Activated CD4-positive, alpha-beta T cell treated with anti-CD3 and anti-CD28 coated beads for 36 hours (primary cell): ENCODE measurements around the gene SEC23A. TPM values are rescaled to one million over a fixed set of nuclear protein-coding genes. Genes with fewer than 3 reads are reported as not detected.
"Not testable (repeated sequence)": the region's sequence is repeated elsewhere in the genome, so short reads cannot be mapped to it uniquely, and the experiment has no call there.

Source experiments
- ATAC-seq: fragments of 200-7000 bp; cut with Tn5 transposase; one replicate; pipeline ENCODE4 v1.10.0; 2021; ENCODE audit warnings: mild to moderate bottlenecking, moderate library complexity
- CTCF ChIA-PET: fragments of 350-600 bp; sonication (Branson Sonifier 250); formaldehyde crosslinking; loops from one replicate; lab custom pipeline; 2021; ENCODE audit warnings: antibody characterized with exemption; lab: Charles Lee
- POLR2A ChIA-PET: fragments of 350-600 bp; sonication (Branson Sonifier 250); formaldehyde crosslinking; loops from one replicate; lab custom pipeline; 2021; ENCODE audit warnings: antibody characterized with exemption, inconsistent platforms; lab: Charles Lee
- DNase-seq: peaks from one replicate; pipeline ENCODE4 v3.0.0-alpha.2; 2020
- H3K27ac Mint-ChIP-seq: one replicate; pipeline ENCODE4 v1.8.0; 2021; ENCODE audit warnings: mixed read lengths
- H3K27me3 Mint-ChIP-seq: one replicate; pipeline ENCODE4 v1.8.0; 2021; ENCODE audit warnings: mixed read lengths
- H3K36me3 Mint-ChIP-seq: one replicate; pipeline ENCODE4 v1.8.0; 2021; ENCODE audit warnings: low read depth, mixed read lengths
- H3K4me1 Mint-ChIP-seq: one replicate; pipeline ENCODE4 v1.8.0; 2021; ENCODE audit warnings: mixed read lengths
- H3K4me3 Mint-ChIP-seq: one replicate; pipeline ENCODE4 v1.8.0; 2021; ENCODE audit warnings: mild to moderate bottlenecking, moderate library complexity, mixed read lengths
- H3K9me3 Mint-ChIP-seq: one replicate; pipeline ENCODE4 v1.8.0; 2021; ENCODE audit warnings: low read depth, mixed read lengths
- intact Hi-C, 2 experiments: fragments of 100-400 bp; cut with DNase I in 1 of 2; cut with micrococcal nuclease in 1 of 2; formaldehyde crosslinking; loops; one replicate each; pipeline versions ENCODE4 v1.14.2 to v1.15.1; 2022 to 2024; cut with DNase I, micrococcal nuclease
- total RNA-seq, 2 experiments: library from RNA; stranded (reverse); gene quantifications; one replicate each; pipeline ENCODE4 v1.2.3, GENCODE V29; 2021

Gene SEC23A
- total RNA-seq, 2 experiments from 2014 or later: 49.6 to 72.8 TPM

DNA sequence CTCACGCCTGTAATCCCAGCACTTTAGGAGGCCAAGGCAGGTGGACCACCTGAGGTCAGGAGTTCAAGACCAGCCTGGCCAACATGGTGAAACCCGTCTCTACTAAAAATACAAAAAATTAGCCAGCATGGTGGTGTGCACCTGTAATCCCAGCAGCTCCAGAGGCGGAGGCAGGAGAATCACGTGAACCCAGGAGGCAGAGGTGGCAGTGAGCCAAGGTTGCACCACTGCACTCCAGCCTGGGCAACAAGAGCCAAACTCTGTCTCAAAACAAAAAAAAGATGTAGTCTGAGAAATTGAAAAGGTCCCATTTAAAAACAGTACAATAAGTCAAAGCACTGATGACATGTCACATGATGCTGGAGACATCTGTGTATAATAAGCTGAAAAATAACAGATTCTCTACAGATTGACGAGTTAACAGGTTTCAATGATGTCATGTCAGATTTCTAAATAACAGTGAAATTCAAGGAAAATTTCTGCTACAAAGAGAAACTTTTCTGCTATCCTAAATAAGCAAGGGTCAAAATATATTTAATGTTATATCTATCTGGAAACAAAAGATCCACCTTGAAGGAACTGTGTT, 50.1 kb downstream of the SEC23A start:
- H3K4me3 Mint-ChIP-seq, H3K9me3 Mint-ChIP-seq, DNase-seq, H3K27ac Mint-ChIP-seq, H3K27me3 Mint-ChIP-seq, H3K4me1 Mint-ChIP-seq, ATAC-seq, CTCF ChIA-PET, POLR2A ChIA-PET, intact Hi-C loops: not testable (repeated sequence)
- H3K36me3 Mint-ChIP-seq: peaks cover 68% of the 10 kb centered on the region

DNA sequence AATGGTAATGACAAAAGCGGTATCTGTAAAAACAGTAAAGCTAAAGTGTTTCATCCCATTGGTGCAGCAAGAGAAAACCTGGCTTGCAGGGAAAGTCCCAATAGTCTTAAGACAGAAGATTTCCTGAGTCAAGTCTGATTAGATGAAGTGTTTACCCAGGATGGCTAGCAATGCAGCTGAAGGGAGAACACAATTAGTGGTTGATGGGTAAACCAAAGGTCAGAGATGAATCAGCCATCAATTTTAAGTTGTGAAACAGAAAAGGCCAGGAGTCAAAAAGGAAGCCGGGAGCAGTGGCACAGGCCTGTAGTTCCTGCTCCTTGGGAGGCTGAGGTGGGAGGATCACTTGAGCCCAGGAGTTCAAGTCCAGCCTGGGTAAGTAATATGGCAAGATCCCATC, 52.6 kb downstream of the SEC23A start:
- intact Hi-C loops: no loop called here

DNA sequence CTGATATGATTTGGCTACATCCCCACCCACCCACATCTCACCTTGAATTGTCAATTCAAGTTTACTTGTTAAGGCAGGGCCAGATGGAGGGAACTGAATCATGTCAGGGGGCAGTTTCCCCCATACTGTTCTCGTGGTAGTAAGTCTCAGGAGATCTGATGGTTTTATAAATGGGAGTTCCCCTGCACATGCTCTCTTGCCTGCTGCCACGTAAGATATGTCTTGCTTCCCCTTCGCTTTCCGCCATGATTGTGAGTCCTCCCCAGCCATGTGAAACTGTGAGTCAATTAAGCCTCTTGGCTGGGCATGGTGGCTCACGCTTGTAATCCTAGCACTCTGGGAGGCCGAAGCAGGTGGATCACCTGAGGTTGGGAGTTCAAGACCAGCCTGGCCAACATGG, 57.1 kb downstream of the SEC23A start:
- POLR2A ChIA-PET, H3K27me3 Mint-ChIP-seq, H3K4me3 Mint-ChIP-seq, H3K27ac Mint-ChIP-seq, intact Hi-C loops, H3K9me3 Mint-ChIP-seq, H3K4me1 Mint-ChIP-seq: not testable (repeated sequence)
- H3K36me3 Mint-ChIP-seq: peaks cover 55% of the 10 kb centered on the region
- CTCF ChIA-PET: interaction anchor here (0.6 kb wide), 1 partner anchor 371 kb away, joined by 3 read pairs; no protein-coding TSS in a partner anchor
- ATAC-seq: peak; percentile 36
- peak; percentile 12 for DNase-seq

More for the DNA sequence above, 52.6 kb downstream of the SEC23A start:
- CTCF ChIA-PET: interaction anchor here (0.6 kb wide), 1 partner anchor 15 kb away, joined by 3 read pairs; no protein-coding TSS in a partner anchor
- Mint-ChIP-seq H3K27me3 (no peaks in the 10 kb centered on the region), H3K4me1 (peaks cover 6% of the 10 kb centered on the region), H3K27ac (no peak overlapping the region), H3K36me3 (peaks cover 72% of the 10 kb centered on the region), H3K4me3 (no peak overlapping the region), H3K9me3 (no peaks in the 10 kb centered on the region)
- DNase-seq: no peak
- ATAC-seq: no peak
- POLR2A ChIA-PET: no interaction called here

DNA sequence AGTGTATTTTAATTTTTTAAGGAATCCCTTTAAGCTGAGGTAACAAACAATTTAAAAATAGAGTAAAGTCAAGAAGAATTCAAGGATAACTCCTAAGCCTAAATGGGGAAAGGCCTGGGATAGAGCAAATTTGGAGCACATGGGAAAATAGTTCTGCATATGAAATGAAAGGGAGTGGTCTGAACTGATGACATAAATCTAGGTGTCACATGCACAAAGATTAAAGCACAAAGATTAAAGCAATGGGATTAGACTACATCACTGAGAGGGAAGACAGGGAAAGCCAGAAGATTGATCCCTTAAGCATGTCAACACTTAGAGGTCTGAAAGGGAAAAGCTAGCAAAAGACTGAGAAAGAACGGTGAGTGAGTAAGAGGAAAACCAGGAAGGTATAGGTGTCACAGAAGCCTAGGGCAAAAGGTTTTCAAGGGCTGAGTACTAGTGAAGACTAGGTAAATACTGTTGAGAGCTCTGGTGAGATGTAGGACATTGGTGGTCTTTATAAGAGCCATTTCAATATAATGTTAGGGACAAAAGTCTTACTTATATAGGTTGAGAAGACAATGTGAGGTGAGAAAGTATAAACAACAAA, 59.6 kb downstream of the SEC23A start:
- peaks cover 7% of the 10 kb centered on the region for H3K4me1 Mint-ChIP-seq
- DNase-seq (no peak), ATAC-seq (no peak)
- peaks cover 58% of the 10 kb centered on the region for H3K36me3 Mint-ChIP-seq
- ChIA-PET CTCF (no interaction called here), POLR2A (no interaction called here)
- H3K27ac Mint-ChIP-seq: no peak overlapping the region
- no peaks in the 10 kb centered on the region for H3K27me3 Mint-ChIP-seq
- no peaks in the 10 kb centered on the region for H3K9me3 Mint-ChIP-seq
- intact Hi-C loops: no loop called here
- no peak overlapping the region for H3K4me3 Mint-ChIP-seq

DNA sequence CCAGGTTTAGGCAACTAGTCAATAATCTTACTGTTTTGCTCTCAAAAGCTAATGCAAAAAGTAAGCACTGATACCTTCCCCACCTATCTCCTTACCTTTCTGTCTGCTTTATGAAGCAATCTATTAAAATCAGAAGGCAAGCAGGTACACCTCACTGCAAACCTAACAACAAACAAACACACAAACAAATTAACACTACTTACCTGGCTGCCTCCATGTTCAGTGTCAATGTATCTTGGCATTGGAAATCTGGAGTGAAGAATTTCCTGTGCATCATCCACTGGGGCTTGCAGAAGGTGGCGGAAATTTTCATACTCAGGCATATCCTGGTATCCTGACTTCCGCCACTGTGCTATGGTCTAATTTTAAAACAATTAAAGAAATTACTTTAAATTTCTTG, 62.5 kb downstream of the SEC23A start:
- intact Hi-C loops: no loop called here
- POLR2A ChIA-PET: no interaction called here

DNA sequence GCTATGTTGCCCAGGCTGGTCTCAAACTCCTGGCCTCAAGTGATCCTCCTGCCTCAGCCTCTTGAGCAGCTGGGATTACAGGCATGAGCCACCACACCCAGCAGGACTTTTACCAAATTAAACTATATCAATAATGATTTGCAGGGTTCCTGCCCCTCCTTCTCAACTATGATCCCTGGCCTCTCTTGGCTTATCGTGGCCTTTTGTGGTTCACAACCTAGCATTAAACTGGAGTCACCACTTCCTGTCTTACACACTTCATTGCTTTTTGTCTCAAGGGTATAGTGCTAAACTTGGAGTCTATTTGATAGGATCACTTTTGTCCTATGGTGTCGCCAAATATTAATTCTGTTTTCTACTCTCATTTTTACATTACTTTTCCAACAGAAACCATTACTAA, 64.5 kb downstream of the SEC23A start:
- POLR2A ChIA-PET: no interaction called here
- intact Hi-C loops: no loop called here
- DNase-seq: no peak
- Mint-ChIP-seq H3K27ac (no peak overlapping the region), H3K36me3 (peaks cover 29% of the 10 kb centered on the region), H3K27me3 (no peaks in the 10 kb centered on the region), H3K9me3 (no peaks in the 10 kb centered on the region), H3K4me1 (peaks cover 7% of the 10 kb centered on the region), H3K4me3 (no peak overlapping the region)
- CTCF ChIA-PET: interaction anchor here (1.1 to 1.8 kb wide), 2 partner anchors 22 to 47 kb away, joined by 3 to 8 read pairs; no protein-coding TSS in a partner anchor
- ATAC-seq: peak; percentile 12

More for the DNA sequence above, 62.5 kb downstream of the SEC23A start:
- peaks cover 36% of the 10 kb centered on the region for H3K36me3 Mint-ChIP-seq
- H3K9me3 Mint-ChIP-seq: no peaks in the 10 kb centered on the region
- peaks cover 7% of the 10 kb centered on the region for H3K4me1 Mint-ChIP-seq
- H3K27me3 Mint-ChIP-seq: no peaks in the 10 kb centered on the region
- ATAC-seq (no peak), DNase-seq (no peak)
- H3K4me3 Mint-ChIP-seq: no peak overlapping the region
- H3K27ac Mint-ChIP-seq: no peak overlapping the region
- CTCF ChIA-PET: no interaction called here

DNA sequence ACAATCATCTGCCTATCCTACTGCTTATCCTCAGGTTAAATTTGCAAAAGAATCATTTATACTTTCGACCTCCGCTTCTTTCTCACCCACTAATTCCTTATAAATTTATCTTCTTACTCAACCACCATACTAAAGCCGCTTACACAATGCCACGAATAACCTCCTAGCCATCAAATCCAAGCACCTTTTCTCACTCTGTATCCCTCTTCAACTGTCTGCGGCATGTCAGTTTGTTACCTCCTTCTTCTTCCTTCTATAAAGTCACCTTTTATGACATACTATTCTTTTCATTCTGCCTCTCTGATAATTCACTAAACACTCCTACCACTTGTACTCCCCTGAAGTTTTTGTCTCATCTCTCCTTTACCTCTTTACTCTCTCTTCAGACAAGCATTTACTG, 66.3 kb downstream of the SEC23A start:
- Mint-ChIP-seq H3K27ac (no peak overlapping the region), H3K27me3 (no peaks in the 10 kb centered on the region), H3K36me3 (peaks cover 26% of the 10 kb centered on the region)

DNA sequence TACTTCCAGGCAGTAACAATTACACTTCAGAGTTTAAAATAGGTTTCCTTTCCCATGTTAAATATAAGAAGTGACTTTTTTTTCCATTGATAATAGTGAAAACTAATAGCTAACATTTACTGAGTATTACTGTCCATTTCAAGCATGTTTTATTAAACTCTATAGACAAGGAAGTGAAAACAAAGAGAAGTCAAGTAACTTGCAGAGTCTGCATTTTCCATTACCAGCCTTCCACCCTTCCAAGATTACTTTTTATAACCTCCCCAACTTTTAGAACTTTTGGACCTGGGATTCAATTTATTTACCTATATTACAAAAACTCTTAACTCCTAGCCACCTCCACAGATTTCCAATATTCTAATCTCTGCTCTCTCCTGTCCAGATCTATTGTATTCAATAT, 67.7 kb downstream of the SEC23A start:
- CTCF ChIA-PET: interaction anchor here (1.4 to 2.3 kb wide), 2 partner anchors 12 to 20 kb away, joined by 3 to 12 read pairs; no protein-coding TSS in a partner anchor
- peaks cover 7% of the 10 kb centered on the region for H3K4me1 Mint-ChIP-seq
- POLR2A ChIA-PET: no interaction called here
- H3K27me3 Mint-ChIP-seq: no peaks in the 10 kb centered on the region
- no peak overlapping the region for H3K4me3 Mint-ChIP-seq
- H3K9me3 Mint-ChIP-seq: no peaks in the 10 kb centered on the region
- no peak for DNase-seq
- intact Hi-C loops: no loop called here
- no peak overlapping the region for H3K27ac Mint-ChIP-seq
- no peak for ATAC-seq
- peaks cover 32% of the 10 kb centered on the region for H3K36me3 Mint-ChIP-seq

More for the DNA sequence above, 66.3 kb downstream of the SEC23A start:
- ChIA-PET POLR2A (no interaction called here), CTCF (no interaction called here)
- intact Hi-C loops: no loop called here
- ATAC-seq: no peak
- no peak for DNase-seq
- Mint-ChIP-seq H3K4me3 (no peak overlapping the region), H3K4me1 (peaks cover 7% of the 10 kb centered on the region), H3K9me3 (no peaks in the 10 kb centered on the region)

DNA sequence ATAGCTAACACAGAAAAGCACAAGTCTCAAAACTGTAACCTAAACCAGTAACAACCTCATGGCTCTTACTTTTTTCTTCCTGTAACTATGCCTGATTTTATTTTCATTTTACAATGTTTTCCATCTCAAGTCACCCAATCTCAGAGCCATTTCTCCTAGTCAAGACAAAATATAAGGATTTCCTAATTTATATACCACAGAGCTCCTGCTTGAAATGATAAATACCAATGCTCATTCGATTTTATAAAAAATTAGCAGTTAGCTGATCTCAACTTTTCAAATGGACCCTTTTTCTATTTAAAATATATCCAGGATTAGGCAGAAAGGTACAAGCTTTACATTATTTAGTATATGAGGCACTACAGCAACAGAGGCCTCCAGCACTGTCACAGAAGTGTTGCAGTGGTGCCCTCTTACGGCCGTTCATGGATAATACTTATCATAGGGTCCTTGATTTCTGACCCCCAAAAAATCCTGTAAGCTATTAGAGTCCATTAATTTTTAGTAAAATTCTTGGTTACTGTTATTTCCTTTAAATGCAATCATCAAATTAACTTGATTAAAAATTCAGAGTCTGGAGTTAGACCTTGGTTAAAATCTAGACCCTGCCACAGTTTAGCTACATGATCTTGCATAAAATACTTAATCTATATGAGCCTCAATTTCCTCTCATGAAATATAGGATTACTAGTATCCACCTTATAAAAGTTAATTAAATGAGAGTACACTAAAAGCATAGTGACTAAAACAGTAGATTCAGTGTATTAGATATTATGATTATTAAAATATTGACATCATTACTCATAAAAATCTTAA, 68.3 kb downstream of the SEC23A start:
- Mint-ChIP-seq H3K27ac (no peak overlapping the region), H3K9me3 (no peaks in the 10 kb centered on the region), H3K36me3 (peaks cover 35% of the 10 kb centered on the region), H3K4me1 (peaks cover 7% of the 10 kb centered on the region), H3K4me3 (no peak overlapping the region), H3K27me3 (no peaks in the 10 kb centered on the region)
- intact Hi-C loops: no loop called here
- CTCF ChIA-PET: interaction anchor here (1.4 to 2.3 kb wide), 2 partner anchors 11 to 19 kb away, joined by 3 to 12 read pairs; no protein-coding TSS in a partner anchor
- ATAC-seq: no peak
- no peak for DNase-seq
- POLR2A ChIA-PET: no interaction called here

DNA sequence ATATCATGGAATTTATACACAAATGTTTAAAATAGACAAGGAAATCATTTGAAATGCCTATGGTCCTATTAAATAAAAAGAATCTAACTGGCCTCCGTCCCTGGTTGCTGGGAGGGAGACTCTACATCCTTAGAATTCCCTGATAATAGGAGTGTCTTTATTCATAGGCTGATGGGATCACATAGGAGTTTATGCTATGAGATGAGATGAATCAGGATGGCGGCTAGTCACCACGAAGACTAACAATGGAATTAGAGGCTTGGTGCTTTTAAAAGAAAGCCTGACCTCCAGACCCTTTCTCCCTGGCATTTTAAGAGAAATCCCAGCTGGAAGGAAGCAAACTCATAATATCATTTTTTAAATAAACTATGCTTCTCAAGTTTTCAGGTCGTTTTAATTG, 69.7 kb downstream of the SEC23A start:
- POLR2A ChIA-PET: no interaction called here
- CTCF ChIA-PET: interaction anchor here (2.3 kb wide), 1 partner anchor 18 kb away, joined by 12 read pairs; no protein-coding TSS in a partner anchor

DNA sequence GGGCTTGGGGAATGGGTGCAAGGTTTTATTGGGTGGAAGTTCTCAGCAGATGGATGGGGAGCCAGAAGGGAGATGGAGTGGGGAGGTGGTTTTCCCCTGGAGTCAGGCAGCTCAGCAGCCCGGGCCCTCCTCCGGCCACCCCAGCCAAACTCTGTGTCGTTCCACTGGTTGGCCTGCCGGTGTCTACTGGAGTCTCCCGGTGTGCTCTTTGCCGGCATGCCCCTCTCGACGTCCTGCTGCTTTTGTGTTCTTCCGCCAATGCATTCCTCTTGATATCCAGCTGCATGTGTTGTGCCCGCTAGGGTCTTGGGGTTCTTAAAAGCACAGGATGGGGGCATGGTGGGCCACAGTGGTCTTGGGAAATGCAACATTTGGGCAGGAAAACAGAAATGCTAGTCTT, 72.8 kb downstream of the SEC23A start:
- POLR2A ChIA-PET: no interaction called here
- Mint-ChIP-seq H3K36me3 (peaks cover 25% of the 10 kb centered on the region), H3K4me1 (no peaks in the 10 kb centered on the region), H3K27ac (no peak overlapping the region), H3K27me3 (no peaks in the 10 kb centered on the region), H3K4me3 (no peak overlapping the region), H3K9me3 (no peaks in the 10 kb centered on the region)
- intact Hi-C loops: no loop called here
- no peak for ATAC-seq
- DNase-seq: no peak
- CTCF ChIA-PET: no interaction called here

More for the DNA sequence above, 69.7 kb downstream of the SEC23A start:
- H3K27ac Mint-ChIP-seq: no peak overlapping the region
- peaks cover 29% of the 10 kb centered on the region for H3K36me3 Mint-ChIP-seq
- no peaks in the 10 kb centered on the region for H3K9me3 Mint-ChIP-seq
- intact Hi-C loops: no loop called here
- no peak for DNase-seq
- no peak for ATAC-seq
- H3K27me3 Mint-ChIP-seq: no peaks in the 10 kb centered on the region
- no peak overlapping the region for H3K4me3 Mint-ChIP-seq
- no peaks in the 10 kb centered on the region for H3K4me1 Mint-ChIP-seq
